Brain microvascular endothelial cell (primary cell): ENCODE results near the gene MEOX1.
A peak's percentile ranks its signal among the peaks of the same experiment; 100 is the strongest.

Experiments used
- DNase-seq: peaks from one replicate; pipeline ENCODE4 v3.0.0-alpha.2; 2020
- H3K27ac ChIP-seq: fragments of 250-450 bp; sonication (Bioruptor Pico); 2 replicates; pipeline ENCODE4 v1.5.1; 2020; ENCODE audit warnings: mild to moderate bottlenecking, moderate library complexity
- H3K27me3 ChIP-seq: fragments of 250-450 bp; sonication (Bioruptor Pico); replicated peaks from 2 replicates; pipeline ENCODE4 v1.5.1; 2020; ENCODE audit warnings: mild to moderate bottlenecking
- H3K36me3 ChIP-seq: fragments of 250-450 bp; sonication (Bioruptor Pico); replicated peaks from 2 replicates; pipeline ENCODE4 v1.5.1; 2020; ENCODE audit warnings: mild to moderate bottlenecking
- H3K4me3 ChIP-seq: 2 replicates; pipeline ENCODE4 v1.5.1; 2011; ENCODE audit warnings: low read depth, mild to moderate bottlenecking, control low read depth, low read length, moderate library complexity
- in situ Hi-C: cut with HindIII; loops from 2 replicates; pipeline ENCODE4 v1.10.0; 2017; ENCODE audit warnings: low sequenced_read_pairs, low pct_ligation_motif_present
- TF ChIP-seq, protein P1 (sequence below): IDR thresholded peaks from 2 replicates; pipeline ENCODE4 v1.5.1; 2011; ENCODE audit warnings: low read depth, mild to moderate bottlenecking, moderate library complexity, low read length, control low read depth, inconsistent platforms; ENCODE audit errors: missing control alignments

Gene MEOX1

DNA sequence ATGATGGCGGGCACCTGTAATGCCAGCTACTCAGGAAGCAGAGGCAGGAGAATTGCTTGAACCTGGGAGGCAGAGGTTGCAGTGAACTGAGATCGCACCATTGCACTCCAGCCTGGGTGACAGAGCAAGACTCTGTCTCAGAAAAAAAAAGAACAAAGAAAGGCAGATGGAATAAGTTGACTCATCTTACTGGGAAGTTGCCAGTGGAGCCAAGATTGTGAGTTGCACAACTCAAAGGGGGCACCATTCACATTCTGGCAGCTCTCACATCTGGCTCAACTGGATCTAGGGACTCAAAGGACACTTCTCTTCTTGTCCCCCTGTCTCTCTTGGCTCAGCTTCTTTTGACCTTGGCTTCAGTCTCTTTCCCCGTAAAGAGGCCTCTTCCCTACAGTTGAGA lies 61.9 kb downstream of the MEOX1 start:
- no peak overlapping the region for H3K4me3 ChIP-seq
- in situ Hi-C loops, result no loop called here
- peak; percentile 73 for DNase-seq

DNA sequence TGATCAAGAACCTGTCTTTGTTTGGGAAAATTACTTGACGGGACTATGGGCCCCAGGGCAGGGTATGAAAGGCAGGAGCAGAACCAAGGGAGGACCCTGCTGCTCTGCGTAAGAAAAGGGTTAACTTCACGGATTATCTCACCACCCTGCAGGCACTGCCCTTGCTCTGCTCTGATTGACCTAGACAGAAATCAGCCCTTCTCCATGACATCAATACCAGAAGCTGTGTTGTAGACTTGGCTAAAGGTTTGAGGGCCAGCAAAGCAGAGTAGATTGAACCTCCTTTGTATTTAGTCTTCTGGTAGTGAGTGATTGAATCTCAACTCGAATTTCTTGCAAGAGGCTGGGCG lies 62.7 kb downstream of the MEOX1 start:
- no peaks in the 10 kb centered on the region for H3K36me3 ChIP-seq
- no peaks in the 10 kb centered on the region for H3K27me3 ChIP-seq
- no peak for DNase-seq
- H3K27ac ChIP-seq, result no peak overlapping the region
- in situ Hi-C loops, result no loop called here
- TF ChIP-seq, protein P1, sequence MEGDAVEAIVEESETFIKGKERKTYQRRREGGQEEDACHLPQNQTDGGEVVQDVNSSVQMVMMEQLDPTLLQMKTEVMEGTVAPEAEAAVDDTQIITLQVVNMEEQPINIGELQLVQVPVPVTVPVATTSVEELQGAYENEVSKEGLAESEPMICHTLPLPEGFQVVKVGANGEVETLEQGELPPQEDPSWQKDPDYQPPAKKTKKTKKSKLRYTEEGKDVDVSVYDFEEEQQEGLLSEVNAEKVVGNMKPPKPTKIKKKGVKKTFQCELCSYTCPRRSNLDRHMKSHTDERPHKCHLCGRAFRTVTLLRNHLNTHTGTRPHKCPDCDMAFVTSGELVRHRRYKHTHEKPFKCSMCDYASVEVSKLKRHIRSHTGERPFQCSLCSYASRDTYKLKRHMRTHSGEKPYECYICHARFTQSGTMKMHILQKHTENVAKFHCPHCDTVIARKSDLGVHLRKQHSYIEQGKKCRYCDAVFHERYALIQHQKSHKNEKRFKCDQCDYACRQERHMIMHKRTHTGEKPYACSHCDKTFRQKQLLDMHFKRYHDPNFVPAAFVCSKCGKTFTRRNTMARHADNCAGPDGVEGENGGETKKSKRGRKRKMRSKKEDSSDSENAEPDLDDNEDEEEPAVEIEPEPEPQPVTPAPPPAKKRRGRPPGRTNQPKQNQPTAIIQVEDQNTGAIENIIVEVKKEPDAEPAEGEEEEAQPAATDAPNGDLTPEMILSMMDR, result no peak
- no peak overlapping the region for H3K4me3 ChIP-seq

More for the DNA sequence above, 61.9 kb downstream of the MEOX1 start:
- Histone ChIP-seq H3K27ac (no peak overlapping the region), H3K36me3 (no peaks in the 10 kb centered on the region), H3K27me3 (no peaks in the 10 kb centered on the region)
- TF ChIP-seq, protein P1, result no peak

DNA sequence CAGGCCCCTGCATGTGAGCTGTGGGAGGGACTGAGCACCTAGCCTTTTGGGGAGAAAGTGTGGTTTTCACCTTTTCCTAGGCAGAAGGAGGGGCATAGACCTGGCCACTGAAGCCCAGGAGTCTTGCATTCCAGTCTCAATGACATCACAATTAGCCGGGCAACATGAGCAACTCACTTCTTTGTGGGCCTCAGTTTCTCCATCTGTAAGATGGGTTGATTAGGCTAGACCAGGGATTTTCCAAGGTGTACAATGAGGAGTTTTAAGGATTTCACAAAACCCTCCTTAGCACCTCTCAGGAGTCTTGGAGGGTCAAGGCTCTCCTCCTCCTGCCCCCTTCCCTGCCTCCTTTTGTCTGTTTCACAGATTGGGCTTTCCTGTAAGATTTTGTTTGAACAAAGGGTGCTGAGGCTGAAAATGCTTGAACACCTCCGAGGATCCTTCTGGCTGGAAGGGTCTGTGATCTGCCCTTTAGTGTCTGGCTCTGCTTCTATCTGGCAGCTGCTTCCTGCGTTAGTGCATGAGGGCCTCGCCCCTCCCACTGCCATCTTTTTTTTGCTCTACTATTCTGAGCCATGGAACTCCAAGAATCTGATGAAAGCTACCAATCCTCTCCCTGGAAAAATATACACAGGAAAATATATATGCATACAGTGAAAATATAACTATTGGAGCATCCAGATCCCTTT lies 63.2 kb downstream of the MEOX1 start:
- in situ Hi-C loops, result no loop called here
- no peak overlapping the region for H3K4me3 ChIP-seq
- H3K36me3 ChIP-seq, result no peaks in the 10 kb centered on the region
- no peak for DNase-seq
- no peak overlapping the region for H3K27ac ChIP-seq
- TF ChIP-seq, protein P1, result no peak
- H3K27me3 ChIP-seq, result no peaks in the 10 kb centered on the region

DNA sequence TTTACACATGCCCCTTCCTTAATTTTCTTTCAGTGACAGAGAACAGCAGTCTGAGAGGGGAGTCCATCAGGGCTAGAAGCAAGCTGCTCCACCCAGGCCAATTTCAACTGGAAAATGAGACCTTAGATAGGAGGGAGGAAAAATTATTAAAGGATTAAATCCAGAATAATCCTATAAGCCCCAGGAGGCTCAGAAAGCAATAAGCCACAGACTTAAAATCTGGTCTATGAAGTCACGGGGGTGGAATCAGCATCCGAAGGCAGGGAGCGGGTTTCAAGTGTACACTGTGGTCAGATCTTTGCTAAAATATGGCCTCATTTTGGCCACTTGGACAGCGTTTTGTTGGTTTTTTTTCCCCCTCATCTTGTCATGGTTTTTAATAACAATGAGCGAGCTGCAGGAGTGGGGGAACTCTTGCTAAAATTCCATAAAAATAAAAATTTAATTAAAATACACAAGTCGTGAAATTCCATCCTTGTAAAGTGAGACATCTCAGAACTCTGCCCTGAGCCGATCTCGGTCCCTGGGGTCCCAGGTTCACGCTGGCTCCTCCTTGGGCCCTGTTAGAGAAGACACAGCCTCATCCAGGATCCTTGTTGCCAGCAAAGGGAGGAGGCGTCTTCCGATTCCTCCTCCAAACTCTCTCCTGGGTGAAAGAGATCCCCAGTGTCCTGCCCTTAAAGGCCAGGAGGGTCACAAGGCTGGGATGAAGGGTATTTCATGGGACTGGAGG lies 63.9 kb downstream of the MEOX1 start:
- H3K36me3 ChIP-seq, result no peaks in the 10 kb centered on the region
- in situ Hi-C loops, result no loop called here
- TF ChIP-seq, protein P1, result no peak

DNA sequence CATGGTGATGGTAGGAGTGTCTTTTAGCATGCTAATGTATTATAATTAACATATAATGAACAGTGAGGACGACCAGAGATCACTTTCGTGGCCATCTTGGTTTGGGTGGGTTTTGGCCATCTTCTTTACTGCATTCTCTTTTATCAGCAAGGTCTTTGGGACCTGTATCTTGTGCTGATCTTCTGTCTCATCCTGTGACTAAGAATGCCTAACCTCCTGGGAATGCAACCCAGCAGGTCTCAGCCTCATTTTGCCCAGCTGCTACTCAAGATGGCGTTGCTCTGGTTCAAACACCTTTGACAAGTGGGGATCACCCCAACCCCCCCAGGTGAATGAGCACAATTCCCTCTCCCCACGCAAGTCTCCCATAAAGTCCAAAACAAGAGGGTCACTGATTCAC lies 66.3 kb downstream of the MEOX1 start:
- TF ChIP-seq, protein P1, result no peak
- no peak overlapping the region for H3K27ac ChIP-seq
- DNase-seq, result no peak
- in situ Hi-C loops, result no loop called here
- no peak overlapping the region for H3K4me3 ChIP-seq
- H3K36me3 ChIP-seq, result no peaks in the 10 kb centered on the region
- no peaks in the 10 kb centered on the region for H3K27me3 ChIP-seq

More for the DNA sequence above, 63.9 kb downstream of the MEOX1 start:
- Histone ChIP-seq H3K4me3 (no peak overlapping the region), H3K27ac (no peak overlapping the region), H3K27me3 (no peaks in the 10 kb centered on the region)
- DNase-seq, result no peak
